HG03066 (cell line): Measurements from ENCODE around the gene DUSP5.

ENCODE experiments used
- ATAC-seq: cut with Tn5 transposase; IDR thresholded peaks from one replicate; pipeline ENCODE4 v1.9.1; 2021; ENCODE audit warnings: low read depth; ENCODE audit not compliant: unreplicated experiment

DUSP5 gene

DNA sequence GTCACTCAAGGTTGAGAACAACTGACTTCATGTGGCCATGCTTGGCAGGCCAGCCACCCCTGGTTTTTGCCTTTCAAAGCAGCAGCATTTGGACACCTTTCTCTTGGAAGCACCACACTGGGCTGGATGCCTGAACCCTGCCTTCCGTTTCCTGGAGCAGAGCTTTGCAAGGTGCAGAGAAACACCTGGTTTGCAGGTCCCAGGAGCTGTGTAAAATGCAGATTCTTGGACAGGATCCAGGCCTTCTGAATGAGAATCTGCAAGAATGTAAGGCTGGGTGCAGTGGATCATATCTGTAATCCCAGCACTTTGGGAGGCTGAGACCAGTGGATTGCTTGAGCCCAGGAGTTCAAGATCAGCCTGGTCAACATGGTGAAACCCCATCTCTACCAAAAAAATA is 18.0 kb upstream of the DUSP5 start:
- ATAC-seq, result no peak

DNA sequence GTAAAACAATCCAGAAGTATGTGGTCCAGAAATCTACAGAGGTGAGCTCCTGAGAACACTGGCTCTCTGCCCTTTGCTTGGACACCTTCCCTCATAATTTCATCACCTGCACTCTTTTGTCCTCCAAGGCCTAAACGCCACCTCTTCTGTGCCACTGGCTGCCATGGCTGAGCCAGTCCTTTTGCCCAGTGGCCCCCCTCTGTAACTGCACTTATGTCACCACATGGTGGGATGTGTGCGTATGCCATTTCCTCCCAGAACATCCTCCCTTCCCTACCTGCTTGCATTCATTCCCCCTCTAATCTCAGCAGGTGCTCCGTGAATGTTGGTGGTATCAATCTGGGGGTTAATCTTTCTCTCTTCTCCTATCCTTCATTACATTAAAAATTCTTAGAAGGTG is 17.3 kb upstream of the DUSP5 start:
- ATAC-seq, result no peak

DNA sequence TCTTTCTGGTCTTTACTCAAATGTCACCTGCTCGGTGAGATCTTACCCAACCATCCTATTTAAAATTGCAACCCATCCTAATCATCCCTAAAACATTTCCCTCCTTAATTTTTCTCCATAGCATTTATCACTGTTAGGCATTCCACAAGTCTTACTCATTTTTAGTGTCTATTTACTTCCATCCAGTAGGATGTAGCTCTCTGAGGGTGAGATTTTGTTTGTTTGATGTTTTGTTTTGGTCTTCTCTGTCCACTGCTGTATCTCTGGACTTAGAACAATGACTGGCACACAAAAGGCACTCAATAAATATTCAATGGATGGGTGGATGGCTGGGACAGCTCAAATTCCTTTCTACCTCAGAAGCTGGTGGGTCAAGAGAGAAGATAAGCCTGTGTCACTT is 15.8 kb upstream of the DUSP5 start:
- ATAC-seq, result no peak

DNA sequence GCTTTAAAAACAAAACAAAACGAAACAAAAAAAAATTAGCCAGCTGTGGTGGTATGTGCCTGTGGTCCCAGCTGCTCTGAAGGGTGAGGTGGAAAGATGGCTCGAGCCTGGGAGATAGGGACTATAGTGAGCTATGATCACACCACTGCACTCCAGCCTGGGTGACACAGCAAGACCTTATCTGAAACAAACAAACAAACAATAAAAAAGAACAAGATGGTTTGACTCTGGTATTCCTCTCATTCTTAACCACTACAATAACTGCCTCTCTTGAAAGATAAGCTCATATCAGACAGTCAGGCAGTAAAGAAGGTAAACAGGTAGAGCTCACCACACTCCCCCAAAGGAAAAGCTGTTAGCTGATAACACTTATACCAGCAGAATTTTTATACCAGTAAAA is 14.1 kb upstream of the DUSP5 start:
- ATAC-seq, result no peak

DNA sequence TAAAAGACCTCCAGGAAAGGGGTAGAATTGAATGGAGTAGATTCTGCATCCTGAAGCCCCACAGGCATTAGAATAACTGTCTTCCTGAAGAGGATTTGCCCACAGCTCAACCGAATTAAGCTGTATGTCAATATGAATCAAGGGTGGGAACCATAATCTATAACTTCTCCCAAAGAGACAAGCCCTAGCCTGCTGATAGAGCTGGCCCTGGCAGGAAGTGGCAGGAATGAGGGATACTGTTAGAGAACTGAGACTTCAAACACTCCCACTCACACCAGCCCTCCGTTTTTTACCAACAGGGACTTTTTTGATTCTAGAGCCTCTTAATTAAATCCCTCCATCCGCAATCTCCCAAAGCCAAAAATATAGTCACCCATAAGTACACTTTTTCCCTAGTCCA is 12.2 kb upstream of the DUSP5 start:
- no peak for ATAC-seq

DNA sequence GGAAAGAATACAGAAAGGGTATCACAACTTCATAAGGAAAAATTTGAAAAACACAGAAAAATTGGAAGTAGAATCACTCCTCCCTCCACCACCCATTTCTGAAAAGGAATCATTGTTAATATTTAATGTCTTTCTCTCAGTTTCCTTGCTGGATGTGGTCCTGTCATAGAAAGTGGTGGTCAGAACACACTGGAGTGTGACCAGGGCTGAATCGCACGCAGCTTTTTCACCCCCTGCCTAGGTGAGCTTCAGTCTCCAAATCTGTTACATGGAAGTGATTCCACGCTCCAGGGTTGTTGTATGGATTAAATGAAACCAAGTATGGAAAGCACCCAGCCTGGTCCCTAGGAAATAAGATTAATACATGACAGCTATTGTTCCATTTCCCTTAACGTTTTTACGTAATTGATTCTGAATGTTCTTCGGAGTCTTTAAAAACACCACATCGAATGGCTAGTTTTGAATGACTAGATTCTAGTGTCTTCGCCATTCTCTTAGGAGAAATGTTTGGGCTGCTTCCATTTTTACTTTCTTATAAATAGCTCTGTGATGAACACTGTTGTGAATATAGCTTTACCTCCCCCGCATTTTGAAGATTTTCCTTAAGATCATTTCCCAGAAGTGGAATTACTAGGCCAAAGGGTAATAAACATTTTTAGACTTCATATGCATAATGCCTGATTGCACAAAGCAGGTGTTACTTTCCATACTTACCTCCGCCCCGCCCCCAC is 10.9 kb upstream of the DUSP5 start:
- no peak for ATAC-seq

DNA sequence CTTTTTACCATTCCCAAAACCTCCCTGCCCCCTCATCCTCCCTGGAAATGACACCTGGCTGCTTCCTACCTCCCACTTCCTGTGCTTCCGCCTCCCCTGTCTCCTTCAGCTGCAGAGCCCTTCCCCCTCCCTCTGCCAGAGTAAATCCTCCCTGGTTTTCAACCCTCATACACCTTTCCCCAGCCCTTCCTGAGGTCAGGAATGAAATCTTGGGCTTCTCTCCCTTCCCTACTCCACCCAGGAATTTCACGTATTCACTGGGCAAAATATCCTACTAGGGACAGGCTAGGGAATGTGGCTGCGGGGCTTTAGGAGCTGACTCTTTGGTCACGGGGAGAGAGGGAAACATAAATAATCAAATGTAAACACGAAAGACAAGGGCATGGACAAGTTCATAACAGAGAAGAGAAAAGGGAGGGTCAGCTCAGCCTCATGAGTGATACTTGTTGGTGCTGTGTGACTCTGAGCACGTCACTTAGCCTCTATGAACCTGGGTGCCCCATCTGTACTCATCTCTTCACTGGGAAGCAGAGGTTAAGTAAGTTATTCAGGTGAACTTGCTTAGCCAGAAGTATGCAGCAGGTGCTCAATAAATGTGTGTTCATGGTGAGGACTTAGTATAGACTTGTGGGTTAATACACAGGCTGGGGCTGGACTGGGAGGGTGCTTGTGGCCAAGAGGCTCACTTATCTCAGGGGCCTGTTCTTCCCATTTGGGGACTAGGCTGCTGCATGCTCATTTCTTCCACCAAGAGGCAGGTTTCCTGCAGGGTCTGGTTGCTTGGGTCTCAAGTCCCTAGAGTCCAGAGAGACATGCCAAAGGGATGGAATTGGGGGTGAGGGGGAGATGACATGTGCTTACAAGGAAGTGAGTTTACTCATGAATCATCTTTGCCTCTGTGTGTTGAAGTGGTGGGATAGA is 10.0 kb upstream of the DUSP5 start:
- ATAC-seq, result no peak

DNA sequence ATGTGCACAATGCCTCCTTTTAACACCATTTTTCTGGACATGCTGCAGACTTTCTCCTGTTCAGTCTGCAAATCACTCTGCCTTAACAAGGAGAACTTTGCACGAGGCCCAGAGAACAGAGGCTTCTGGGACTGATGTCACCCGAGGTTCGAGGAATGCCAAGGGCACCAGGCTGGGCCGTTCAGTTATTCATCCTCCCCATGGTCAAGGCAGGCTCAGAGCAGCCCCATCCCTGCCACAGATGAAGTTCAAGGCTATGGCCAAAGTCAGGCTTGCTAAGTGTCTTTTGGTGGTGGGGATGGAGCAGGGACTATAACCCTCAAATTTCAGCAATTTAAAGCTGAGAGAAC is 9.4 kb upstream of the DUSP5 start:
- no peak for ATAC-seq

DNA sequence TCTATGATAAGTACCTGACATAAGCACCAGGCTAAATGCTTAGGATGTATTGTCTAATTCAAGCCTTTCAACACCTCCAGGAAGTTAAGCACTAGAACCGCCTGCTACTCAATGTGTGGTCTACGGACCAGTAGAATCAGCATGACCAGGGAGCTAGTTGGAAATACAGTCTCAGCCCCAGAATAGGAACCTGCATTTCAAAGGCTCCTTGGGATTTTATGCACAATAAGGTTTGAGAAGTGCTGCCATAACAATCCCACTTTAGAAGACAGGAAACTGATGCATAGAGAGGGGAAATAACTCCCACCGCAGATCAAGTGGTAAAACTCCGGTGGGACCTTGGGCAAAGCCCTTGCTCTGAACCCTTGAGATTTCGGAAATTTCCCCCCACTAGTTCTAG is 8.8 kb upstream of the DUSP5 start:
- ATAC-seq, result no peak

DNA sequence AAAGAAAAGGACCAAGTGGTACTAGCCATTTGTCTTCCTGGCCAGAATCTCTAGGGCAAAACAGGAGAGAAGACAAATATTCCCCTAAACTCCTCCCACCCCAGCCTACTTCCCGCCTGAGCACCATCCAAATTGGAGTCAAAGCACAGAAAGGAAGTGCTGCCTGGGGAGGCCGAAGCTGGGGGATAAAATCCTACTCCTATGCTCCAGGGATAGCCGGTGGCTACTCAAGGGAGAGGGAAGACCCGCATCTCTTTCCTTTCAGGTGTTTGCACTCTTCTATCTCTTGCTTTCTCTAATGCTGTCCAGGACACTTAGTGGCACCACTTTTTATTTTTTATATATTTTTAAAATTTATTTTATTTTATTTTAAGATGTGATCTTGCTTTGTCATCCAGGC is 7.1 kb upstream of the DUSP5 start:
- no peak for ATAC-seq

DNA sequence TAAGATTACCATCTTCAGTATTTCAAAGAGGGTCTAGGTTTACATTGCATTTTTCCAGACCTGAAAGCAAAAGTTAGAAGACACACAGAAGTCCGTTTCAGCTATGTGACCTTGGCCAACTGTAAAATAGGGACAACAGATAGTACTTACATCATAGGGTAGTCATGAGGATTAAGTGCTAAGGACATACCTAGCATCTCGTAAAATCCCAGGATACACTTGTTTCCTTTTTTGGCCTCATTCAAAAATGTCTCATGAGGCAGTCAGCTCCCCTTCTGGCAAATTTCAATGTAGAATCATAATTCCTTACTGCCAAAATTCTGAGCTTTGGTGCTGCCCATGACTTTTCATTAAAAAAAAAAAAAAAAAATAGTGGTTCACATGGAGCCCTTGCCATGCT is 6.4 kb upstream of the DUSP5 start:
- ATAC-seq, result no peak

DNA sequence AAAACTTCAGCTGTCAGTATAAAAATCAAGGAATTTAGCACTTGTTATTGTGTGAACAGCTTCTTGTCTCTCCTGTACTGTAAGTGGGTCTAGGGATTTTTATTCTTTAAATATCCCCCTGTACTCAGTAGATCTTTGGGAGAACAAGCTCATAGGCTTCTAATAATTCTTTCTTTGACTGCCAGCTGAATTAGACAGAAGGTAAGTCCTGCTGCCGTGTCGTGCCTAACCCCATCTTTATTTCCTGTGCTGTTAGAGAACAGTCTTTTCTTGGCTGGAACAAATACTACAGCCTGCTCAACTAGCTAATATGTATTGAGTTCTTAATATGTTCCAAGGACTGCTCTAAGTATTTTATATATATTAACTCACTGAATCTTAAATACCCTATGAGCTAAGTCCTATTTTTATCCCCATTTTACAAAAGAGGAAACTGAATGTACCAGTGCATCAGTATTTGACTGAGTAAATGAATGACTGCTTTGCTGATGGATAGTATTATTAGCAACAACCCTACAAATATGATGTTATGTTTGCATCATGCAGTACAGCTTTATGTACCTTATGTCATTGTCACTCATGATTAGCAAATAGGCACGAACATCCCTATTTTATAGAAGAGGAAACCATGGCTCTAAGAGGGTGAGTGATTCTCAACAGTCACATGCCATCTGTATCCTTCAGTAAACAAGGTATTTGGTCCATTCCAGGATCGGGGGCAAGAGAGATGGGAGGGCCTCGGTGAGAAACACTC is 5.5 kb upstream of the DUSP5 start:
- no peak for ATAC-seq

DNA sequence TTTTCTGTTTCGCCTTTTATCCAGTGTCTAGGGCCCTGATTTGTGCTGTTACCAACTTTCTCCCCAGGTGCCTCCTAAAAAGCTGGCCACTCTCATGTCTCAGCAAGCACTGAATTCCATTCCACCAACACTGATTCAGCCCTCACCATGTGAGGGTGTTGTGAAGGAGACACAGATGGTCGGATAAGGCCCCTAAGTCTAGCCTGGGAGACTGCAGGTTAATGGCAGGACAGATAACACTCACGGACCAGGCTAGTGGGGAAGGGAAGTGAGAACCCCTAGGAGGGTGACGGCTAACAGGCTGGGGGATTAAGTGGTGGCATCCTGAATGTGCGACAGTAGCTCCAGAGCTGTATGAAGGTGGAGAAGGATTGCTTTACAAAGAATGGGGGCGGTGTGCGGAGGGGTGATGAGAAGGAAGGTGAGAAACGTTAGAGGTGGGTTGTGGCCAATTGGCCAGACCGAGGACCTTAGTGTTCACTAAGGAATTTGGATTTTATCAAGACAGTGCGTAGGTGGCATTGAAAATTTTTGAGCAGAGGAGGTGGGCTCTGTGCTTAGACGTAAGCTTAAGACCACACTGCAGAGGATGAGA is 3.8 kb upstream of the DUSP5 start:
- ATAC-seq, result no peak

DNA sequence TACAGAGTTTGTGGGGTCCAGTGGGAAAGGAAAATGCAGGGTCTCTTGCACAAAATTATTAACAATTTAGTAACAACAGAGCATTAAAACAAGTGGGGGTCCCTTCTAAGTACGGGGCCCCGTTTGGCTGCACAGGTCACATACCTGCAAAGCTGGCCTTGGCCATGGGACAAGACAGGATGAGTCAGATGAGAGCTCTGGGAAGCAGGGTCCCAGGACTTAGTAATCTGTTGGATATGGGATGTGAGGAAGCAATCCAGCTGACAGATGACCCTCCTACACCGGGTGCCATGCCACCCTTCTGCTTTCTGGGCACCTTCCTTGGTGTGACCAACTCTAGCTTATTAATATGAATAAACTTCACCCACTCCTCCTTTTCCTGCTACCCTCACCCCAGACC is 3.2 kb upstream of the DUSP5 start:
- ATAC-seq, result no peak

DNA sequence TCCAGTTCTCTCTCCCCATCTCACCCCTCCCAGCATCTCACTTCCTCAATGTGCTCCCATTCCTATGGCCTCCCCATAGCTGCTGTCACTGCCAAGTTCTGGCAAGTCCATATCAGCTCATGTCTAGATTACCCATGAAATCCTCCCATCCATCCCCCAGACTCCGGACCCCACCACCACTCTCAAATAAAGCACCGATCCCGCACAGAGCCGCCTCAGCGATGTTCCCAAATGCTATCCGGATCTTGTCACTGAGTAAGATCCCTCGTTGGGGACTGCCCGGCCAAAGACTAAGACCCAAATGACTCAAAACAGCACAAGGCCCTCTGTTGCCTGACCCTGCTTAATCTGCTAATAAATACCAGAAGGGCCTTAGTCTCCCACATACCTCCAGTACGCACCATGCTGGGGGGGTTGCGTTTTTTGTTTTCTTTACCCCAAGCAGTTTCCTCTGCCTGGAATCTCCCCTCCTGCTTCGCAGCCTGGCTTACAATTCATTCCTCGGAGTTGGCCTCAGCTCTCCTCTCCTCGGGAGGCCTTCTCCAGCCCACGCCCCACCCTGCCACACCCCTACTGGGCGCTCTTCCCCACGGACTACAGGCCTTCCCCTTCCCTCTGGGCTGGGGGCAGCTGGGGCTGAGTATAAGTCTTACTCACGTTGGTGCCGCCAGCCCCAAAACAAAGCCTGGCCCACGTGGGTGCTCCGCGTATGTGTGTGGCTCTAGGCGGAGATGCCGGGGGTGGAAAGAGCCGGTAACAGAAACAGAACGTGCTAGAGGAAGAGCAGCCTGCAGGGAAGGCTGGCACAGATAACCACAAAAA is 1.8 kb upstream of the DUSP5 start:
- no peak for ATAC-seq

DNA sequence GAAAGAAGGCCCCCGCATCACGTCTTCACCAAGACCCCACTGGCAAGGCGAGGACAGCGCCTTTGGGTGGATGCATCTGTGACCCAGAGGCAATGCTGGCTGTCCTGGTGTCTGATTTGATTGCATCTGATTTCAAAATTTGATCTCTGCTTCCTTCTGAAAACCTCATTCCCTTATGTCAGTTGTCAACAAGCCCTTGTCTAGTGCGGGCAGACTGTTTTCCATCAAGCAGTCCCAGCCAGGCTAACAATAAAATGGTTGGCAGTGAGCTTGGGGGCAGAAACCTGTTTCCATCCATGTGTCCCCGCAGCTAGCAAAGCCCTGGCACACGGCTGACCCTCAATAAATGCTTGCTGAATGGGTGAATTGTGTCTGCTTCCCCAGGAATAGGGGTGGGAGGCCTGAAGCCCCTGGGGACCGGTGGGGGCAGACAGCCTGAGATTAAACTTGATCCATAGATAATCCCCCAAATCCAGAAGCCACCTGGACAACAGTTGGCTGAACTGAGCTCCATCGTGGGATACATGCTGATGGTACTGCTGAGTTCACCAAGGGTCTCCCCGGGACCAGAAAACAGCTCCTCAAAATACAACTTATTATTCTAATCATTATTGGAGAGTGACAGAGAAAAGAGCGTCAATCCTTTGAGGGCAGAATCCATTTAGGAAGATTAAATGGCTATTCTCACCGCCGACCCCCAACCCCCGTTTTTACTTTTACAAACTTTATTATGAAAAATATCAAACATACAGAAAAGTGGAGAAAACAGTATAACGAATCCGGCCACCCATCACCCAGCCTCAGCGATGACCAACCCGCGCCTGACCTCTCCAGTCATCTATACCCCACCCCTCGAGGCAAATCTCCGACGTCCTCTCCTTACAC is 912 bp upstream of the DUSP5 start:
- no peak for ATAC-seq

DNA sequence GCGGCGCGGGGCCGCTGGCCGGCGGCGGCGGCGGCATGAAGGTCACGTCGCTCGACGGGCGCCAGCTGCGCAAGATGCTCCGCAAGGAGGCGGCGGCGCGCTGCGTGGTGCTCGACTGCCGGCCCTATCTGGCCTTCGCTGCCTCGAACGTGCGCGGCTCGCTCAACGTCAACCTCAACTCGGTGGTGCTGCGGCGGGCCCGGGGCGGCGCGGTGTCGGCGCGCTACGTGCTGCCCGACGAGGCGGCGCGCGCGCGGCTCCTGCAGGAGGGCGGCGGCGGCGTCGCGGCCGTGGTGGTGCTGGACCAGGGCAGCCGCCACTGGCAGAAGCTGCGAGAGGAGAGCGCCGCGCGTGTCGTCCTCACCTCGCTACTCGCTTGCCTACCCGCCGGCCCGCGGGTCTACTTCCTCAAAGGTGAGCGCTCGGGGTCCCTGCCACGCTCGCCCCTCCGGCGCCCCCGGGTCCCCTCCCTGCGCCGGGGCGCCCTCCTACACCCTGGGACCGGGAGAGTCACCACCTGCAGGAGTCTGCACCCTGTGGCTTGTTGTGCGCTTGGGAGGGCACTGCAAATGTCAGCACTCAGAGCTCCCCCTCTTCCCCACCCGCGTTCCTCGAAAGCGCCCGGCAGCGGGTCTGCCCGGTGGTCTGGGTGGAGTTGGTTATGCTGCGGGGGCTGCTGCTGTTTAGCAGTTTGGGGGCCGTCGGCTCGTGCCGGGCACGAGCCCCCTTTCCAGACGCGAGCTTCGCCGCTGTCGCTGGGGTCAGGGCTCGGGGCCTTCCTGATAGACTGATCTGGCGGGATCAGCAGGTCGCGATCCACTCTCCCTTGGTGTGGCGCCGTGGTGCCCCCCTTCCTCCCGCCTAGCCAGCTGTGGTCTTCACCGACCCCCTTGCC is 627 bp downstream of the DUSP5 start:
- peak; percentile 11 for ATAC-seq
